ENCODE results near the gene FCRLA. TPM values are rescaled to one million over a fixed set of nuclear protein-coding genes. Genes with fewer than 3 reads are reported as not detected.

Gene FCRLA
- total RNA-seq, 1 experiment from 2014 or later = 0.15 TPM

GRCh38 chr1:161707503-161707902 is 474 bp downstream of the FCRLA start:
- no peaks in the 10 kb centered on the region for H3K4me1 ChIP-seq (ENCODE audit: control insufficient read depth, insufficient read depth, low read length)
- ATAC-seq = no peak
- TF ChIP-seq TCF7L2 (IDR thresholded peaks at IDR 0.05; ENCODE audit: low read depth, low read length) (no peak), CTCF (IDR thresholded peaks at IDR 0.05) (no peak), POLR2AphosphoS5 (IDR thresholded peaks at IDR 0.05; ENCODE audit: low read depth, low read length) (no peak), REST (IDR thresholded peaks at IDR 0.05; ENCODE audit: insufficient read depth in 1 of 2, low read depth in 2 of 2, low read length in 1 of 2) (no peak), SIN3A (IDR thresholded peaks at IDR 0.05; ENCODE audit: borderline replicate concordance, insufficient read depth, low read depth, low read length) (no peak)
- BruUV-seq (replicated peaks) = no TSS peak
- H3K27ac ChIP-seq (ENCODE audit: low read length) = no peak overlapping the region
- in situ Hi-C loops (cut with HindIII; ENCODE audit: low pct_unique_long_range_greater_than_20kb, low sequenced_read_pairs) (no loop called here), intact Hi-C loops (cut with micrococcal nuclease; ENCODE audit: unreplicated experiment) (no loop called here)
- H3K9me3 ChIP-seq (ENCODE audit: control insufficient read depth, insufficient read depth, low read depth, low read length) = no peaks in the 10 kb centered on the region
- ChIA-PET CTCF (no interaction called here), POLR2A (no interaction called here)
- H3K4me3 ChIP-seq (ENCODE audit: low read depth in 2 of 2, low read length in 2 of 2) = no peak overlapping the region
- DNase-seq (ENCODE audit: low read depth, low spot score) = no peak
- H3K27me3 ChIP-seq (ENCODE audit: control insufficient read depth, insufficient read depth, low read length) = peaks cover 5% of the 10 kb centered on the region; the same call in 1 of the 2 replicates
- no peaks in the 10 kb centered on the region for H3K36me3 ChIP-seq (ENCODE audit: control insufficient read depth, insufficient read depth, low read length)

- no peak overlapping the region for H3K4me3 ChIP-seq (ENCODE audit: low read depth in 2 of 2, low read length in 2 of 2)
- CTCF ChIA-PET = no interaction called here
- POLR2A ChIA-PET = no interaction called here
Observed at GRCh38 chr1:161709373-161709772, 2.3 kb downstream of the FCRLA start.

More at GRCh38 chr1:161709373-161709772, 2.3 kb downstream of the FCRLA start:
- ATAC-seq = no peak
- Histone ChIP-seq H3K36me3 (ENCODE audit: control insufficient read depth, insufficient read depth, low read length) (no peaks in the 10 kb centered on the region), H3K9me3 (ENCODE audit: control insufficient read depth, insufficient read depth, low read depth, low read length) (no peaks in the 10 kb centered on the region), H3K27me3 (ENCODE audit: control insufficient read depth, insufficient read depth, low read length) (no peaks in the 10 kb centered on the region), H3K27ac (ENCODE audit: low read length) (no peak overlapping the region), H3K4me1 (ENCODE audit: control insufficient read depth, insufficient read depth, low read length) (no peaks in the 10 kb centered on the region)
- in situ Hi-C loops (cut with HindIII; ENCODE audit: low pct_unique_long_range_greater_than_20kb, low sequenced_read_pairs) (no loop called here), intact Hi-C loops (cut with micrococcal nuclease; ENCODE audit: unreplicated experiment) (no loop called here)
- BruUV-seq (replicated peaks) = no TSS peak
- DNase-seq (ENCODE audit: low read depth, low spot score) = no peak
- TF ChIP-seq SIN3A (IDR thresholded peaks at IDR 0.05; ENCODE audit: borderline replicate concordance, insufficient read depth, low read depth, low read length) (no peak), POLR2AphosphoS5 (IDR thresholded peaks at IDR 0.05; ENCODE audit: low read depth, low read length) (no peak), TCF7L2 (IDR thresholded peaks at IDR 0.05; ENCODE audit: low read depth, low read length) (no peak), CTCF (IDR thresholded peaks at IDR 0.05) (no peak), REST (IDR thresholded peaks at IDR 0.05; ENCODE audit: insufficient read depth in 1 of 2, low read depth in 2 of 2, low read length in 1 of 2) (no peak)

Measured in Panc1 (cell line).